GM12878 (cell line): ENCODE results near the gene LMO7. TPM values are rescaled to one million over a fixed set of nuclear protein-coding genes. Genes with fewer than 3 reads are reported as not detected.

Source experiments
- ATAC-seq: fragments of 200-7000 bp; cut with Tn5 transposase; 3 replicates; pipeline ENCODE4 v1.9.1; 2020; ENCODE audit warnings: mild to moderate bottlenecking, moderate library complexity
- BruUV-seq: library from RNA; stranded (reverse); fragments of 400-500 nt; replicated peaks from 2 replicates; lab custom pipeline; 2021; lab: Mats Ljungman, UMichigan
- CTCF ChIA-PET: fragments of 300-600 bp; sonication (Branson Sonifier 250); formaldehyde crosslinking; extraction: SDS; loops from one replicate; lab custom pipeline; 2021; ENCODE audit warnings: inconsistent platforms; lab: Yijun Ruan, JAX
- POLR2A ChIA-PET: fragments of 350-600 bp; formaldehyde crosslinking; extraction: SDS; loops from one replicate; lab custom pipeline; 2021; ENCODE audit warnings: inconsistent platforms; lab: Charles Lee
- RAD21 ChIA-PET: fragments of 300-600 bp; sonication (Branson Sonifier 250); formaldehyde crosslinking; loops from one replicate; lab custom pipeline; 2023; ENCODE audit warnings: antibody characterized with exemption; ENCODE audit not compliant: unreplicated experiment; lab: Charles Lee
- SMC1A ChIA-PET: fragments of 300-600 bp; sonication (Branson Sonifier 250); formaldehyde crosslinking; loops from one replicate; lab custom pipeline; 2023; ENCODE audit not compliant: unreplicated experiment, uncharacterized antibody; lab: Charles Lee
- DNase-seq: peaks from one replicate; pipeline ENCODE4 v3.0.0-alpha.2; 2011; ENCODE audit warnings: low read depth, low spot score
- FAIRE-seq: peaks from 3 replicates; lab custom pipeline; 2011; peaks lifted over from hg19 to GRCh38; lab: Jason Lieb, UNC
- H2AFZ ChIP-seq: 2 replicates; pipeline ENCODE4 v1.6.0; 2011; ENCODE audit warnings: low read depth, low read length, control low read depth; ENCODE audit not compliant: control insufficient read depth
- H3K27ac ChIP-seq: 2 replicates; pipeline ENCODE4 v1.5.1; 2011; ENCODE audit warnings: control low read depth; ENCODE audit not compliant: control insufficient read depth, insufficient read depth
- H3K27me3 ChIP-seq, 2 experiments: replicated peaks in 1 of 2; 2 replicates each; pipeline versions ENCODE4 v1.6.0 to v1.6.1; 2011; ENCODE audit warnings: low read length in 1 of 2; ENCODE audit not compliant: control insufficient read depth in 2 of 2, insufficient read depth in 2 of 2
- H3K36me3 ChIP-seq, 2 experiments: 2 replicates each; pipeline ENCODE4 v1.5.1; 2011; ENCODE audit warnings: low read length in 1 of 2; ENCODE audit not compliant: control insufficient read depth in 2 of 2, insufficient read depth in 2 of 2
- H3K4me1 ChIP-seq: 2 replicates; pipeline ENCODE4 v1.6.1; 2011; ENCODE audit warnings: mild to moderate bottlenecking, low read length, moderate library complexity, mixed read lengths; ENCODE audit not compliant: control insufficient read depth, insufficient read depth
- H3K4me2 ChIP-seq: 2 replicates; pipeline ENCODE4 v1.6.0; 2011; ENCODE audit warnings: control low read depth; ENCODE audit not compliant: control insufficient read depth, insufficient read depth
- H3K4me3 ChIP-seq: fragments of 200-600 bp; sonication (generic); 2 replicates; pipeline ENCODE4 v1.5.1; 2016
- H3K79me2 ChIP-seq: 2 replicates; pipeline ENCODE4 v1.6.0; 2011; ENCODE audit warnings: low read length; ENCODE audit not compliant: control insufficient read depth, insufficient read depth
- H3K9ac ChIP-seq: 2 replicates; pipeline ENCODE4 v1.8.0; 2011; ENCODE audit warnings: low read length, control low read depth, mixed read lengths; ENCODE audit not compliant: control insufficient read depth, insufficient read depth
- H3K9me3 ChIP-seq: replicated peaks from 3 replicates; pipeline ENCODE4 v1.5.1; 2011; ENCODE audit warnings: mild to moderate bottlenecking, low read length; ENCODE audit not compliant: control insufficient read depth, insufficient read depth
- H4K20me1 ChIP-seq: 2 replicates; pipeline ENCODE4 v1.6.0; 2011; ENCODE audit not compliant: control insufficient read depth, insufficient read depth
- MTA2 ChIP-seq: fragments of 450-650 bp; IDR thresholded peaks from 2 replicates; pipeline ENCODE4 v1.6.1; 2016; ENCODE audit warnings: low read depth, mild to moderate bottlenecking, moderate library complexity
- RAD21 ChIP-seq: IDR thresholded peaks from 2 replicates; pipeline ENCODE4 v1.6.1; 2011; ENCODE audit warnings: mild to moderate bottlenecking, low read depth, low read length, moderate library complexity; ENCODE audit not compliant: insufficient read depth
- RUNX3 ChIP-seq: IDR thresholded peaks from 2 replicates; pipeline ENCODE4 v1.6.1; 2012; ENCODE audit warnings: low read length, inconsistent platforms
- SMARCA5 ChIP-seq: fragments of 450-650 bp; IDR thresholded peaks from 2 replicates; pipeline ENCODE4 v1.6.1; 2017; ENCODE audit warnings: mild to moderate bottlenecking
- WGBS: methylation state at CpG from one replicate; pipeline ENCODE4 v1.1.6; 2016; ENCODE audit warnings: low lambda C conversion rate; ENCODE audit not compliant: insufficient replicate concordance, insufficient coverage; ENCODE audit errors: missing lambda C conversion rate; 5-methylcytosine and 5-hydroxymethylcytosine counted together
- in situ Hi-C: fragments of 300-500 bp; cut with MboI; formaldehyde crosslinking; loops from 9 replicates; pipeline ENCODE4 v1.14.3; 2018; ENCODE audit warnings: mixed read lengths
- intact Hi-C: fragments of 100-400 bp; cut with micrococcal nuclease; formaldehyde crosslinking; loops from one replicate; pipeline ENCODE4 v1.14.2; 2022; ENCODE audit not compliant: unreplicated experiment
- polyA plus RNA-seq, 11 experiments: library from polyadenylated mRNA; depleted of rRNA in 4 of 11; unstranded in 6 of 11; stranded (reverse) in 5 of 11; fragments of >200 nt; fragmentation: Nextera tagmentation in 4 of 11; fragmentation: Illumina TruSeq in 1 of 11; extraction: Ambion mirVana in 4 of 11; extraction: Trizol in 1 of 11; gene quantifications; 1 replicate in 1 of 11; 2 replicates in 10 of 11; pipeline versions ENCODE4 v1.2.1 to v1.2.3, GENCODE V29; 2011 to 2016; ENCODE audit warnings: inconsistent platforms in 2 of 11, missing spikeins in 2 of 11, low read depth in 1 of 11
- total RNA-seq, 4 experiments: library from RNA; depleted of rRNA in 3 of 4; stranded (reverse); fragments of >200 nt in 3 of 4; fragmentation: Illumina TruSeq in 1 of 4; extraction: Trizol in 1 of 4; gene quantifications; 2 replicates each; pipeline versions ENCODE4 v1.2.1 to v1.2.3, GENCODE V29; 2013 to 2021
- TF ChIP-seq, protein P1 (sequence below): IDR thresholded peaks from 2 replicates; pipeline ENCODE4 v1.6.1; 2011; ENCODE audit warnings: low read depth, mild to moderate bottlenecking, low read length, moderate library complexity, borderline replicate concordance; ENCODE audit errors: extremely low read depth

The LMO7 gene
- total and polyA plus RNA-seq, 10 of the 15 experiments (the other 5 are each of a cell fraction or from before 2014, with no cell fraction given), result 8.5 to 67.8 (median 36.8) TPM

DNA sequence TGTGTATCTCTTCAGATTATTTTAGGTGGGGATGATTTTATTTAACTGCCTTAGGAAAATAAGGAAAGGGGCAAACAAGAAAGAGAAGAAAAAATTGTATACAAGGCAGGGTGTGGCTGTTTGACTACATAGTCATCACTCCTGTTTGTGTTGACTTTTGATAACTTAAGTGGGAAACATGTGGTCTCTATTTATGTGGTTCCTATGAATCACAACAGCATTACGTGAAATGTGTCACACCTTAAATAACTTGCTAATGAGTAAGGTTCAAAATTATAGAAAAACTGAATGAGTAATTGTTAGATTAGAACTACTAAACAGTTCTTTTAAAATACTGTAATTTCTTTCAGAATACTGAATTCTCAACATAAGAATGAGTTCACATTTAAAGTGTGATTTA, 69.3 kb downstream of the LMO7 start:
- no peak for FAIRE-seq
- H3K27ac ChIP-seq, result no peak overlapping the region
- H3K4me2 ChIP-seq, result no peak overlapping the region
- H3K9me3 ChIP-seq, result no peaks in the 10 kb centered on the region; the same call in 1 of the 3 replicates
- BruUV-seq, result no TSS peak
- POLR2A ChIA-PET, result no interaction called here
- no peak for DNase-seq
- no peaks in the 10 kb centered on the region for H3K36me3 ChIP-seq
- H3K27me3 ChIP-seq, result no peaks in the 10 kb centered on the region
- peak; percentile 44 for ATAC-seq
- H4K20me1 ChIP-seq, result no peaks in the 10 kb centered on the region
- H3K9ac ChIP-seq, result no peak overlapping the region
- SMC1A ChIA-PET, result interaction anchor here (1.0 to 1.8 kb wide), 7 partner anchors 9 to 160 kb away, joined by 3 to 8 read pairs (median 4); no protein-coding TSS in a partner anchor
- 100% methylated on average over 1 of the region's 1 CpG for WGBS
- RAD21 ChIA-PET, result interaction anchor here (1.5 to 2.3 kb wide), 3 partner anchors 9 to 55 kb away, joined by 6 to 10 read pairs (median 8); no protein-coding TSS in a partner anchor
- intact Hi-C loops (no loop called here), in situ Hi-C loops (no loop called here)
- TF ChIP-seq, protein P1, sequence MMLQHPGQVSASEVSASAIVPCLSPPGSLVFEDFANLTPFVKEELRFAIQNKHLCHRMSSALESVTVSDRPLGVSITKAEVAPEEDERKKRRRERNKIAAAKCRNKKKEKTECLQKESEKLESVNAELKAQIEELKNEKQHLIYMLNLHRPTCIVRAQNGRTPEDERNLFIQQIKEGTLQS, result no peak
- TF ChIP-seq MTA2 (peak; percentile 64; the same call in 1 of the 2 replicates), RUNX3 (peak; percentile 44; the same call in 1 of the 2 replicates), SMARCA5 (no peak)
- H3K4me1 ChIP-seq, result no peaks in the 10 kb centered on the region
- H3K79me2 ChIP-seq, result no peaks in the 10 kb centered on the region
- CTCF ChIA-PET, result interaction anchor here (1.0 to 4.4 kb wide), 2 partner anchors 9 to 17 kb away, joined by 3 to 52 read pairs; no protein-coding TSS in a partner anchor
- no peak overlapping the region for H2AFZ ChIP-seq
- H3K4me3 ChIP-seq, result no peak overlapping the region

DNA sequence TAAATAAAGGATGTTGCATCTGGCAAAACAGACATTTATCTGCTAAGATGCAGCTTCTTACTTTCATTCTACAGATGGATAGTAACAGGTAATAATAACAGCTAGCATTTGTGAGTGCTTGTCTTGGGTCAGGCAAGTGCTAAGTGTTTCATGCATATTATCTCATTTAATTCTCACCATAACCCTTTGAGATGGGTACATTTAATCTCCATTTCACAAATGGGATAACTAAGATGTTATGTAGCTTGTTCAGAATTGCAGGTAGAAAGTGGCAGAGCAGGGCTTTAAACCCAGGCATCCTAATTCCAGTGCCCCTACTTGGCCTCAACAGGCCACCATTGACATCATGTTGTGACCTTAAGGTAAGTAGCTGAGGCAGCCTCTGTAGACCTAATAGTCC, 69.8 kb downstream of the LMO7 start:
- CTCF ChIA-PET, result interaction anchor here (0.9 to 4.4 kb wide), 3 partner anchors 9 to 18 kb away, joined by 3 to 52 read pairs (median 3); no protein-coding TSS in a partner anchor
- POLR2A ChIA-PET, result no interaction called here
- DNase-seq (no peak), FAIRE-seq (no peak), ATAC-seq (no peak)
- no peak for TF ChIP-seq RAD21
- intact Hi-C loops, result no loop called here
- no peak overlapping the region; the same call in 1 of the 2 replicates for H2AFZ ChIP-seq
- H3K4me2 ChIP-seq, result no peak overlapping the region
- no peak overlapping the region for H3K4me3 ChIP-seq
- BruUV-seq, result no TSS peak
- no peak overlapping the region for H3K27ac ChIP-seq
- no peaks in the 10 kb centered on the region; the same call in 1 of the 3 replicates for H3K9me3 ChIP-seq
- H3K9ac ChIP-seq, result no peak overlapping the region
- RAD21 ChIA-PET, result interaction anchor here (0.7 to 2.3 kb wide), 2 partner anchors 10 to 85 kb away, joined by 3 to 10 read pairs; no protein-coding TSS in a partner anchor
- no peaks in the 10 kb centered on the region for H3K79me2 ChIP-seq
- H4K20me1 ChIP-seq, result no peaks in the 10 kb centered on the region
- H3K36me3 ChIP-seq, result no peaks in the 10 kb centered on the region
- no peaks in the 10 kb centered on the region for H3K27me3 ChIP-seq
- no peaks in the 10 kb centered on the region for H3K4me1 ChIP-seq
- SMC1A ChIA-PET, result interaction anchor here (1.0 to 1.8 kb wide), 6 partner anchors 10 to 159 kb away, joined by 3 to 8 read pairs (median 4); no protein-coding TSS in a partner anchor
- in situ Hi-C loops, result no loop called here
